SK-N-SH (cell line): ENCODE data around the gene POU2F1.

Source experiments
- CTCF ChIP-seq: fragments of 200-600 bp; sonication (generic); IDR thresholded peaks from 2 replicates; pipeline ENCODE4 v1.6.1; 2017; ENCODE audit warnings: antibody characterized with exemption, mild to moderate bottlenecking, moderate library complexity
- FOXM1 ChIP-seq: IDR thresholded peaks from 2 replicates; pipeline ENCODE4 v1.4.0; 2012; ENCODE audit warnings: low read depth, mild to moderate bottlenecking
- GABPA ChIP-seq: IDR thresholded peaks from 2 replicates; pipeline ENCODE4 v1.4.0; 2012; ENCODE audit warnings: low read depth, mild to moderate bottlenecking
- REST ChIP-seq: IDR thresholded peaks from 2 replicates; pipeline ENCODE4 v1.6.1; 2012; ENCODE audit warnings: mild to moderate bottlenecking, low read depth, low read length, moderate library complexity
- RXRA ChIP-seq: IDR thresholded peaks from 2 replicates; pipeline ENCODE4 v1.4.0; 2012; ENCODE audit warnings: low read depth, mild to moderate bottlenecking, borderline replicate concordance

DNA sequence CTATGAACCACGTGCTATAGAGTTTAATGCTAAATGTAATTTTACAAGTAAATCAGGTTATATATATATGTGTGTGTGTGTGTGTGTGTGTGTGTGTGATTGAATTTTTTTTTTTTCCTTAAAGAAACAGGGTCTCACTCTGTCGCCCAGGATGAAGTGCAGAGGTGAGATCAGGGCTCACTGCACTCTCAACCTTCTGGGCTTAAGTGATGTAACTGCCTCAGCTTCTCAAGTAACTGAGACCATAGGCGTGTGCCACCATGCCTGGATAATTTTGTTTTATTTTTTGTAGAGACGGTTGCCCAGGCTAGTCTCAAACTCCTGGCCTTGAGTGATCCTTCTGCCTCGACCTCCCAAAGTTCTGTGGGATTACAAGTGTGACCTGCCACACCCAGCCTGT is 26.3 kb downstream of the POU2F1 start:
- TF ChIP-seq REST (no peak), FOXM1 (no peak), CTCF (no peak), GABPA (no peak), RXRA (no peak)
